ENCODE data around the gene CDKN1A.

Gene CDKN1A

GRCh38 chr6:36666287-36666686 is 12.2 kb upstream of the CDKN1A start:
- Histone ChIP-seq H3K9ac (ENCODE audit: low read length) (no peak overlapping the region), H3K4me1 (ENCODE audit: control insufficient read depth in 1 of 2, insufficient read depth in 2 of 2, low read length in 2 of 2) (peaks cover 8 to 11% of the 10 kb centered on the region in 2 experiments), H3K23ac (ENCODE audit: low read length) (no peak overlapping the region), H3K27ac (ENCODE audit: low read depth, low read length) (peak overlapping the region; percentile 23), H2AFZ (ENCODE audit: insufficient read depth, low read length, poor library complexity) (no peak overlapping the region), H3K36me3 (ENCODE audit: control insufficient read depth in 1 of 2, insufficient read depth in 2 of 2, low read length in 2 of 2) (no peaks in the 10 kb centered on the region), H3K79me2 (ENCODE audit: control insufficient read depth, insufficient read depth, low read length, poor library complexity) (peaks cover 2% of the 10 kb centered on the region), H2BK12ac (ENCODE audit: low read length) (peak overlapping the region; percentile 99), H4K12ac (ENCODE audit: low read depth, low read length) (no peak overlapping the region), H3K79me1 (ENCODE audit: low read length) (peaks cover 24% of the 10 kb centered on the region), H3K27me3 (ENCODE audit: insufficient read depth, low read length) (no peaks in the 10 kb centered on the region), H4K91ac (ENCODE audit: low read depth, low read length) (peak overlapping the region; percentile 87), H2BK120ac (ENCODE audit: insufficient read depth, low read length, poor library complexity) (peak overlapping the region; percentile 89), H2BK5ac (ENCODE audit: low read depth, low read length, poor library complexity) (peak overlapping the region; percentile 64), H3K4me2 (ENCODE audit: low read length) (no peak overlapping the region), H4K8ac (ENCODE audit: low read depth, low read length) (peak overlapping the region; percentile 69), H3K4me3 (ENCODE audit: low read depth, low read length) (no peak overlapping the region), H3K9me3 (ENCODE audit: insufficient read depth, low read depth, low read length) (no peaks in the 10 kb centered on the region), H3K4ac (ENCODE audit: low read depth, low read length) (peak overlapping the region; percentile 88), H3K14ac (ENCODE audit: low read length) (peak overlapping the region; percentile 65), H2AK5ac (ENCODE audit: low read length) (peak overlapping the region; percentile 84), H3K18ac (ENCODE audit: low read length) (peak overlapping the region; percentile 64)
- WGBS (ENCODE audit: extremely low coverage, insufficient coverage, insufficient read length): no CpG with 5 or more reads among the region's 2 CpGs
- DNase-seq: no peak

- H3K9ac ChIP-seq (ENCODE audit: low read length): no peak overlapping the region
- H3K36me3 ChIP-seq (ENCODE audit: control insufficient read depth in 1 of 2, insufficient read depth in 2 of 2, low read length in 2 of 2): no peaks in the 10 kb centered on the region
- no peaks in the 10 kb centered on the region for H3K27me3 ChIP-seq (ENCODE audit: insufficient read depth, low read length)
- H3K79me1 ChIP-seq (ENCODE audit: low read length): peaks cover 24% of the 10 kb centered on the region
- H3K9me3 ChIP-seq (ENCODE audit: insufficient read depth, low read depth, low read length): no peaks in the 10 kb centered on the region
- H4K12ac ChIP-seq (ENCODE audit: low read depth, low read length): peak overlapping the region; percentile 19
- H3K4me2 ChIP-seq (ENCODE audit: low read length): peak overlapping the region; percentile 15
- DNase-seq: peak; percentile 72 to 75
- H3K4me1 ChIP-seq (ENCODE audit: control insufficient read depth in 1 of 2, insufficient read depth in 2 of 2, low read length in 2 of 2): peaks cover 8 to 11% of the 10 kb centered on the region in 2 experiments
- peak overlapping the region; percentile 89 for H3K27ac ChIP-seq (ENCODE audit: low read depth, low read length)
- no peak overlapping the region for H3K23ac ChIP-seq (ENCODE audit: low read length)
- H2AFZ ChIP-seq (ENCODE audit: insufficient read depth, low read length, poor library complexity): peak overlapping the region; percentile 19
- peak overlapping the region; percentile 65 for H3K4ac ChIP-seq (ENCODE audit: low read depth, low read length)
- no CpG with 5 or more reads among the region's 9 CpGs for WGBS (ENCODE audit: extremely low coverage, insufficient coverage, insufficient read length)
- H3K18ac ChIP-seq (ENCODE audit: low read length): peak overlapping the region; percentile 48
- peak overlapping the region; percentile 96 for H4K91ac ChIP-seq (ENCODE audit: low read depth, low read length)
- H2BK120ac ChIP-seq (ENCODE audit: insufficient read depth, low read length, poor library complexity): peak overlapping the region; percentile 97
- peak overlapping the region; percentile 21 for H2BK12ac ChIP-seq (ENCODE audit: low read length)
- no peak overlapping the region for H2AK5ac ChIP-seq (ENCODE audit: low read length)
- H2BK5ac ChIP-seq (ENCODE audit: low read depth, low read length, poor library complexity): peak overlapping the region; percentile 98
- H3K14ac ChIP-seq (ENCODE audit: low read length): peak overlapping the region; percentile 83
- peak overlapping the region; percentile 79 for H4K8ac ChIP-seq (ENCODE audit: low read depth, low read length)
- peaks cover 2% of the 10 kb centered on the region for H3K79me2 ChIP-seq (ENCODE audit: control insufficient read depth, insufficient read depth, low read length, poor library complexity)
- H3K4me3 ChIP-seq (ENCODE audit: low read depth, low read length): no peak overlapping the region
These were observed 11.5 kb upstream of the CDKN1A start for GRCh38 chr6:36666826-36667591.

DNA sequence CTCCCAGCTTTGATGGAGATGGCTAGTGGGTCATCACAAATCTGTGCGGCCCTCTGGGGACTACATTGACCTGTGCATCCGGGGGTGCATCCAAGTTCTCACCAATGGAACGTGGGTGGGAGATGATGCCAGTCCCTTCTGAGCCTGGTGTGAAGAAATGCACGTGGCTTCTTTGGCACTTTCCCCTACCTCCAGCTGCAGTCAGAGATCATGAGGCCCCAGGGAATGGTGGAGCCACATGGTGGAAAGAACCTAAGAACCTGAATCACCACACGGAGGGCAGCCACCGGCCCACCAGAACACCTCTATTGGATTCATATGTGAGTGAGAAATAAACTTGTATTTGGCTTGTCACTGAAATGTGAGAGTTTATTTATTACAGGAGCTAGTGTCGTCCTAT is 9.9 kb upstream of the CDKN1A start:
- no CpG with 5 or more reads among the region's 7 CpGs for WGBS (ENCODE audit: extremely low coverage, insufficient coverage, insufficient read length)
- no peak for DNase-seq

DNA sequence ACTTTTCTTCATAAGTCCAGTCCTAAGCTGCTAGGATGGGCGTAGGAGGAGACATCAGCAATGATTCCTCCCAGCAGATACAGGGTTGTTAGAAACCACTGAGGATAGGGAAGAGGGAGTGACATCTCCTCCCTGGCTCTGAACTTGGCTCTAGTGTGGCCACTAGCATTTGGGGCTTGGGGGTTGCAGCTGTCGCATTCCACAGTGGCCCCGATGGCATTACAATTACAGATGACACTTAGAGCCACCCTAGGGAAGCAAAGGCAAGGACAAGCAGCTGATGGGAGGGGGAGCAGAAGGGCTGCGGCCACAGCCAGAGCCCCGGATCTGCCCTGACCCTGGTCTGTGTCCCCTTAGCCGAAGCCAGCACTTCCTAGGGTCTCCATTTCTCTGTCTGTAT is 9.5 kb upstream of the CDKN1A start:
- Histone ChIP-seq H3K14ac (ENCODE audit: low read length) (peak overlapping the region; percentile 55), H3K27ac (ENCODE audit: low read depth, low read length) (no peak overlapping the region), H3K23ac (ENCODE audit: low read length) (no peak overlapping the region), H3K4me1 (ENCODE audit: control insufficient read depth in 1 of 2, insufficient read depth in 2 of 2, low read length in 2 of 2) (peaks cover 8 to 11% of the 10 kb centered on the region in 2 experiments), H3K4me2 (ENCODE audit: low read length) (no peak overlapping the region), H3K9ac (ENCODE audit: low read length) (no peak overlapping the region), H2BK12ac (ENCODE audit: low read length) (peak overlapping the region; percentile 98), H2BK120ac (ENCODE audit: insufficient read depth, low read length, poor library complexity) (peak overlapping the region; percentile 74), H2BK5ac (ENCODE audit: low read depth, low read length, poor library complexity) (no peak overlapping the region), H3K9me3 (ENCODE audit: insufficient read depth, low read depth, low read length) (no peaks in the 10 kb centered on the region), H3K4ac (ENCODE audit: low read depth, low read length) (no peak overlapping the region), H3K79me1 (ENCODE audit: low read length) (peaks cover 24% of the 10 kb centered on the region), H4K12ac (ENCODE audit: low read depth, low read length) (peak overlapping the region; percentile 5), H4K91ac (ENCODE audit: low read depth, low read length) (peak overlapping the region; percentile 72), H2AFZ (ENCODE audit: insufficient read depth, low read length, poor library complexity) (no peak overlapping the region), H3K36me3 (ENCODE audit: control insufficient read depth in 1 of 2, insufficient read depth in 2 of 2, low read length in 2 of 2) (no peaks in the 10 kb centered on the region), H3K79me2 (ENCODE audit: control insufficient read depth, insufficient read depth, low read length, poor library complexity) (peaks cover 2% of the 10 kb centered on the region), H2AK5ac (ENCODE audit: low read length) (peak overlapping the region; percentile 95), H3K18ac (ENCODE audit: low read length) (peak overlapping the region; percentile 33), H3K4me3 (ENCODE audit: low read depth, low read length) (no peak overlapping the region), H4K8ac (ENCODE audit: low read depth, low read length) (no peak overlapping the region), H3K27me3 (ENCODE audit: insufficient read depth, low read length) (no peaks in the 10 kb centered on the region)
- no peak for DNase-seq
- no CpG with 5 or more reads among the region's 6 CpGs for WGBS (ENCODE audit: extremely low coverage, insufficient coverage, insufficient read length)

More for the DNA sequence above, 9.9 kb upstream of the CDKN1A start:
- Histone ChIP-seq H3K4ac (ENCODE audit: low read depth, low read length) (no peak overlapping the region), H3K9ac (ENCODE audit: low read length) (no peak overlapping the region), H4K91ac (ENCODE audit: low read depth, low read length) (peak overlapping the region; percentile 72), H4K12ac (ENCODE audit: low read depth, low read length) (no peak overlapping the region), H3K36me3 (ENCODE audit: control insufficient read depth in 1 of 2, insufficient read depth in 2 of 2, low read length in 2 of 2) (no peaks in the 10 kb centered on the region), H3K14ac (ENCODE audit: low read length) (peak overlapping the region; percentile 56), H3K9me3 (ENCODE audit: insufficient read depth, low read depth, low read length) (no peaks in the 10 kb centered on the region), H3K4me1 (ENCODE audit: control insufficient read depth in 1 of 2, insufficient read depth in 2 of 2, low read length in 2 of 2) (peaks cover 8 to 11% of the 10 kb centered on the region in 2 experiments), H3K79me1 (ENCODE audit: low read length) (peaks cover 24% of the 10 kb centered on the region), H2BK5ac (ENCODE audit: low read depth, low read length, poor library complexity) (peak overlapping the region; percentile 46), H3K23ac (ENCODE audit: low read length) (no peak overlapping the region), H3K27ac (ENCODE audit: low read depth, low read length) (no peak overlapping the region), H3K79me2 (ENCODE audit: control insufficient read depth, insufficient read depth, low read length, poor library complexity) (peaks cover 2% of the 10 kb centered on the region), H4K8ac (ENCODE audit: low read depth, low read length) (peak overlapping the region; percentile 23), H2AFZ (ENCODE audit: insufficient read depth, low read length, poor library complexity) (no peak overlapping the region), H2AK5ac (ENCODE audit: low read length) (peak overlapping the region; percentile 84), H3K27me3 (ENCODE audit: insufficient read depth, low read length) (no peaks in the 10 kb centered on the region), H3K4me3 (ENCODE audit: low read depth, low read length) (no peak overlapping the region), H2BK120ac (ENCODE audit: insufficient read depth, low read length, poor library complexity) (peak overlapping the region; percentile 74), H3K18ac (ENCODE audit: low read length) (peak overlapping the region; percentile 46), H2BK12ac (ENCODE audit: low read length) (peak overlapping the region; percentile 98), H3K4me2 (ENCODE audit: low read length) (no peak overlapping the region)

Measured in trophoblast cell (in vitro differentiated cells and primary cell).